Neural progenitor cell (in vitro differentiated cells): ENCODE results near the gene RELN. TPM values are rescaled to one million over a fixed set of nuclear protein-coding genes. Genes with fewer than 3 reads are reported as not detected.

Source experiments
- DNase-seq: peaks from one replicate; pipeline ENCODE4 v3.0.0-alpha.2; 2016; ENCODE audit warnings: low spot score
- H2AFZ ChIP-seq: fragments of 200-600 bp; sonication (generic); replicated peaks from 2 replicates; pipeline ENCODE4 v1.6.1; 2016; ENCODE audit warnings: antibody characterized with exemption
- H3F3A ChIP-seq: fragments of 200-600 bp; sonication (generic); 2 replicates; pipeline ENCODE4 v1.6.1; 2016; ENCODE audit warnings: antibody characterized with exemption, low read depth
- H3K27ac ChIP-seq: fragments of 200-600 bp; sonication (generic); 2 replicates; pipeline ENCODE4 v1.5.1; 2016; ENCODE audit warnings: mild to moderate bottlenecking
- H3K27me3 ChIP-seq: fragments of 200-600 bp; sonication (generic); 2 replicates; pipeline ENCODE4 v1.6.1; 2016; ENCODE audit warnings: mild to moderate bottlenecking, moderate library complexity
- H3K36me3 ChIP-seq: fragments of 200-600 bp; sonication (generic); 2 replicates; pipeline ENCODE4 v1.5.1; 2016
- H3K4me1 ChIP-seq: fragments of 200-600 bp; sonication (generic); 2 replicates; pipeline ENCODE4 v1.6.1; 2016; ENCODE audit warnings: mixed run types
- H3K4me2 ChIP-seq: fragments of 200-600 bp; sonication (generic); 2 replicates; pipeline ENCODE4 v1.6.1; 2016
- H3K4me3 ChIP-seq: fragments of 200-600 bp; sonication (generic); 2 replicates; pipeline ENCODE4 v1.5.1; 2016
- H3K79me2 ChIP-seq: fragments of 200-600 bp; sonication (generic); 2 replicates; pipeline ENCODE4 v1.6.1; 2016; ENCODE audit warnings: low read depth
- H3K9ac ChIP-seq: fragments of 200-600 bp; sonication (generic); 2 replicates; pipeline ENCODE4 v1.6.1; 2016
- H3K9me3 ChIP-seq: fragments of 200-600 bp; sonication (generic); 2 replicates; pipeline ENCODE4 v1.5.1; 2016; ENCODE audit warnings: low read depth
- H4K20me1 ChIP-seq: fragments of 200-600 bp; sonication (generic); 2 replicates; pipeline ENCODE4 v1.6.1; 2016; ENCODE audit warnings: low read depth
- H3K27ac Mint-ChIP-seq: 3 replicates; pipeline ENCODE4 v1.8.0; 2021; ENCODE audit warnings: mixed read lengths
- H3K27me3 Mint-ChIP-seq: 2 replicates; pipeline ENCODE4 v1.8.0; 2022; ENCODE audit warnings: low read depth, mild to moderate bottlenecking, inconsistent platforms, moderate library complexity, mixed read lengths; ENCODE audit not compliant: insufficient read depth
- H3K36me3 Mint-ChIP-seq: 3 replicates; pipeline ENCODE4 v1.8.0; 2021; ENCODE audit warnings: mixed read lengths
- H3K4me1 Mint-ChIP-seq: 3 replicates; pipeline ENCODE4 v1.8.0; 2021; ENCODE audit warnings: mixed read lengths
- H3K4me3 Mint-ChIP-seq: 3 replicates; pipeline ENCODE4 v1.8.0; 2021; ENCODE audit warnings: mild to moderate bottlenecking, moderate library complexity, mixed read lengths
- H3K9me3 Mint-ChIP-seq: 3 replicates; pipeline ENCODE4 v1.8.0; 2020; ENCODE audit warnings: mixed read lengths
- CTCF ChIP-seq: fragments of 200-600 bp; sonication (generic); IDR thresholded peaks from 2 replicates; pipeline ENCODE4 v1.5.1; 2017; ENCODE audit warnings: antibody characterized with exemption, mild to moderate bottlenecking
- EZH2 ChIP-seq: fragments of 200-600 bp; sonication (generic); IDR thresholded peaks from 2 replicates; pipeline ENCODE4 v1.6.1; 2017; ENCODE audit warnings: antibody characterized with exemption, mild to moderate bottlenecking, moderate library complexity
- EZH2phosphoT487 ChIP-seq: fragments of 200-600 bp; sonication (generic); IDR thresholded peaks from 2 replicates; pipeline ENCODE4 v1.6.1; 2017; ENCODE audit warnings: antibody characterized with exemption
- total RNA-seq: library from RNA; depleted of rRNA; stranded (reverse); fragments of >200 nt; gene quantifications from 2 replicates; pipeline ENCODE4 v1.2.3, GENCODE V29; 2015; ENCODE audit warnings: low replicate concordance

RELN gene
- total RNA-seq, 1 donor from 2014 or later = 0.02 TPM

- Mint-ChIP-seq H3K27ac (no peak overlapping the region), H3K9me3 (no peaks in the 10 kb centered on the region), H3K27me3 (peaks cover 8% of the 10 kb centered on the region), H3K4me1 (peaks cover 5% of the 10 kb centered on the region), H3K4me3 (no peak overlapping the region), H3K36me3 (no peaks in the 10 kb centered on the region)
- H3K27me3 ChIP-seq = peaks cover 32% of the 10 kb centered on the region
- H3K27ac ChIP-seq = no peak overlapping the region
- no peaks in the 10 kb centered on the region for H3K4me1 ChIP-seq
- H3K9ac ChIP-seq = no peak overlapping the region
- no peaks in the 10 kb centered on the region for H3F3A ChIP-seq
- H2AFZ ChIP-seq = no peak overlapping the region
- H3K4me2 ChIP-seq = no peak overlapping the region
- no peak overlapping the region for H3K4me3 ChIP-seq
- DNase-seq = no peak
- H3K79me2 ChIP-seq = no peaks in the 10 kb centered on the region
- H4K20me1 ChIP-seq = no peaks in the 10 kb centered on the region
- H3K9me3 ChIP-seq = no peaks in the 10 kb centered on the region
- TF ChIP-seq EZH2 = no peak
- no peak for TF ChIP-seq CTCF
- no peak for TF ChIP-seq EZH2phosphoT487
- no peaks in the 10 kb centered on the region for H3K36me3 ChIP-seq
Observed at GRCh38 chr7:103995554-103995953, 6.1 kb upstream of the RELN start.

GRCh38 chr7:103993551-103993950 lies 4.1 kb upstream of the RELN start:
- H3K27me3 ChIP-seq = peaks cover 52% of the 10 kb centered on the region
- TF ChIP-seq EZH2 = no peak
- peaks cover 12% of the 10 kb centered on the region for H3K4me1 Mint-ChIP-seq
- H3K9ac ChIP-seq = no peak overlapping the region
- H3K4me3 ChIP-seq = no peak overlapping the region
- H3K27ac ChIP-seq = no peak overlapping the region
- H2AFZ ChIP-seq = no peak overlapping the region
- peaks cover 4% of the 10 kb centered on the region for H4K20me1 ChIP-seq
- no peaks in the 10 kb centered on the region for H3K79me2 ChIP-seq
- peaks cover 10% of the 10 kb centered on the region for H3F3A ChIP-seq
- no peak overlapping the region for H3K4me2 ChIP-seq
- no peak overlapping the region for H3K27ac Mint-ChIP-seq
- H3K36me3 Mint-ChIP-seq = no peaks in the 10 kb centered on the region
- H3K9me3 ChIP-seq = no peaks in the 10 kb centered on the region
- peaks cover 18% of the 10 kb centered on the region for H3K27me3 Mint-ChIP-seq
- peaks cover under 1% of the 10 kb centered on the region for H3K4me1 ChIP-seq
- no peak for DNase-seq
- no peaks in the 10 kb centered on the region for H3K36me3 ChIP-seq
- H3K4me3 Mint-ChIP-seq = no peak overlapping the region
- H3K9me3 Mint-ChIP-seq = no peaks in the 10 kb centered on the region

- peaks cover 3% of the 10 kb centered on the region for H3K4me1 ChIP-seq
- H3K4me3 ChIP-seq = no peak overlapping the region
- Mint-ChIP-seq H3K4me3 (no peak overlapping the region), H3K27ac (no peak overlapping the region), H3K9me3 (no peaks in the 10 kb centered on the region), H3K4me1 (peaks cover 16% of the 10 kb centered on the region), H3K36me3 (no peaks in the 10 kb centered on the region), H3K27me3 (peaks cover 28% of the 10 kb centered on the region)
- TF ChIP-seq EZH2 (no peak), EZH2phosphoT487 (no peak), CTCF (no peak)
- no peak overlapping the region for H3K27ac ChIP-seq
- no peak for DNase-seq
- no peaks in the 10 kb centered on the region for H3K36me3 ChIP-seq
- H3K79me2 ChIP-seq = no peaks in the 10 kb centered on the region
- no peaks in the 10 kb centered on the region for H3K9me3 ChIP-seq
- peaks cover 11% of the 10 kb centered on the region for H3F3A ChIP-seq
- H2AFZ ChIP-seq = no peak overlapping the region
- H4K20me1 ChIP-seq = peaks cover 7% of the 10 kb centered on the region
- H3K4me2 ChIP-seq = no peak overlapping the region
- H3K27me3 ChIP-seq = peaks cover 74% of the 10 kb centered on the region
- H3K9ac ChIP-seq = no peak overlapping the region
Observed at GRCh38 chr7:103991406-103991805, 1.9 kb upstream of the RELN start.

GRCh38 chr7:103990991-103991390 lies 1.5 kb upstream of the RELN start:
- H3K4me2 ChIP-seq = no peak overlapping the region
- DNase-seq = no peak
- no peaks in the 10 kb centered on the region for H3K9me3 Mint-ChIP-seq
- H3K27me3 ChIP-seq = peaks cover 78% of the 10 kb centered on the region
- H3F3A ChIP-seq = peaks cover 11% of the 10 kb centered on the region
- H3K36me3 Mint-ChIP-seq = no peaks in the 10 kb centered on the region
- no peak overlapping the region for H3K27ac ChIP-seq
- no peak overlapping the region for H3K9ac ChIP-seq
- peaks cover 7% of the 10 kb centered on the region for H4K20me1 ChIP-seq
- H3K27ac Mint-ChIP-seq = no peak overlapping the region
- TF ChIP-seq CTCF (no peak), EZH2 (no peak)
- H3K4me1 Mint-ChIP-seq = peaks cover 16% of the 10 kb centered on the region
- no peaks in the 10 kb centered on the region for H3K79me2 ChIP-seq
- no peak overlapping the region for H3K4me3 ChIP-seq
- peaks cover 3% of the 10 kb centered on the region for H3K4me1 ChIP-seq
- H3K4me3 Mint-ChIP-seq = peak overlapping the region; percentile 89
- no peaks in the 10 kb centered on the region for H3K9me3 ChIP-seq
- no peaks in the 10 kb centered on the region for H3K36me3 ChIP-seq
- H3K27me3 Mint-ChIP-seq = peaks cover 29% of the 10 kb centered on the region
- H2AFZ ChIP-seq = no peak overlapping the region
